ENCODE data around the gene TGM3.
"Not testable (repeated sequence)": the region's sequence is repeated elsewhere in the genome, so short reads cannot be mapped to it uniquely, and the experiment has no call there.

Gene TGM3

DNA sequence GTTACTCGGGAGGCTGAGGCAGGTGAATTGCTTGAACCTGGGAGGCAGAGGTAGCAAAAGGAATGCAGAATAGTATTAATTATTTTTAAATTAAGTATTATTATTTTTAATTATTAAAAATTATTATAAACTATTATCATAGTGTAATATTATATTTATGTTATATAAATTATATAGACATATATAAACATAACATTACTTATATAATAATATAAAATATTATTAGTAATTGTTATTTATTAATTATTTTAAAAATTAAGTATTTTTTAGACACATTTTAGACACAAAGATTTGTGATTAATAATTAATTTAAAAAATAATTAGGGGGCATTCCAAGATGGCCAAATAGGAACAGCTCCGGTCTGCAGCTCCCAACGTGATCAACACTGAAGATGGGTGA is 31.7 kb upstream of the TGM3 start:
- DNase-seq (ENCODE audit: low read depth): no peak
- no peak overlapping the region for H3K4me3 ChIP-seq (ENCODE audit: low read depth, low read length)
- in situ Hi-C loops (cut with HindIII; ENCODE audit: low sequenced_read_pairs): no loop called here
- TF ChIP-seq, protein P1, sequence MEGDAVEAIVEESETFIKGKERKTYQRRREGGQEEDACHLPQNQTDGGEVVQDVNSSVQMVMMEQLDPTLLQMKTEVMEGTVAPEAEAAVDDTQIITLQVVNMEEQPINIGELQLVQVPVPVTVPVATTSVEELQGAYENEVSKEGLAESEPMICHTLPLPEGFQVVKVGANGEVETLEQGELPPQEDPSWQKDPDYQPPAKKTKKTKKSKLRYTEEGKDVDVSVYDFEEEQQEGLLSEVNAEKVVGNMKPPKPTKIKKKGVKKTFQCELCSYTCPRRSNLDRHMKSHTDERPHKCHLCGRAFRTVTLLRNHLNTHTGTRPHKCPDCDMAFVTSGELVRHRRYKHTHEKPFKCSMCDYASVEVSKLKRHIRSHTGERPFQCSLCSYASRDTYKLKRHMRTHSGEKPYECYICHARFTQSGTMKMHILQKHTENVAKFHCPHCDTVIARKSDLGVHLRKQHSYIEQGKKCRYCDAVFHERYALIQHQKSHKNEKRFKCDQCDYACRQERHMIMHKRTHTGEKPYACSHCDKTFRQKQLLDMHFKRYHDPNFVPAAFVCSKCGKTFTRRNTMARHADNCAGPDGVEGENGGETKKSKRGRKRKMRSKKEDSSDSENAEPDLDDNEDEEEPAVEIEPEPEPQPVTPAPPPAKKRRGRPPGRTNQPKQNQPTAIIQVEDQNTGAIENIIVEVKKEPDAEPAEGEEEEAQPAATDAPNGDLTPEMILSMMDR (IDR thresholded peaks at IDR 0.05; ENCODE audit: low read depth, low read length, missing control alignments): no peak

DNA sequence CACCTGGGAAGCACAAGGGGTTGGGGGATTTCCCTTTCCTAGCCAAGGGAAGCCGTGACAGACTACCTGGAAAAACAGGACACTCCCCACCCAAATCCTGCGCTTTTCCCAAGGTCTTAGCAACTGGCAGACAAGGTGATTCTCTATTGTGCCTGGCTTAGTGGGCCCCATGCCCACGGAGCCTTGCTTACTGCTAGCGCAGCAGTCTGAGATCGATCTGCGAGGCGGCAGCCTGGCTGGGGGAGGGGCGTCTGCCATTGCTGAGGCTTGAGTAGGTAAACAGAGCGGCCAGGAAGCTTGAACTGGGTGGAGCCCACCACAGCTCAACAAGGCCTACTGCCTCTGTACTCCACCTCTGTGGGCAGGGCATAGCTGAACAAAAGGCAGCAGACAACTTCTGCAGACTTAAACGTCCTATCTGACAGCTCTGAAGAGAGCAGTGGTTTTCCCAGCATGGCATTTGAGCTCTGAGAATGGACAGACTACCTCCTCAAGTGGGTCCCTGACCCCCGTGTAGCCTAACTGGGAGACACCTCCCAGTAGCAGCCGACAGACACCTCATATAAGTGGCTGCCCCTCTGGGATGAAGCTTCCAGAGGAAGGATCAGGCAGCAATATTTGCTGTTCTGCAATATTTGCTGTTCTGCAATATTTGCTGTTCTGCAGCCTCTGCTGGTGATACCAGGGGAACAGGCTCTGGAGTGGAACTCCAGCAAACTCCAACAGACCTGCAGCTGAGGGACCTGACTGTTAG is 31.0 kb upstream of the TGM3 start:
- DNase-seq (ENCODE audit: low read depth); H3K4me3 ChIP-seq (ENCODE audit: low read depth, low read length); in situ Hi-C loops (cut with HindIII; ENCODE audit: low sequenced_read_pairs): not testable (repeated sequence)

DNA sequence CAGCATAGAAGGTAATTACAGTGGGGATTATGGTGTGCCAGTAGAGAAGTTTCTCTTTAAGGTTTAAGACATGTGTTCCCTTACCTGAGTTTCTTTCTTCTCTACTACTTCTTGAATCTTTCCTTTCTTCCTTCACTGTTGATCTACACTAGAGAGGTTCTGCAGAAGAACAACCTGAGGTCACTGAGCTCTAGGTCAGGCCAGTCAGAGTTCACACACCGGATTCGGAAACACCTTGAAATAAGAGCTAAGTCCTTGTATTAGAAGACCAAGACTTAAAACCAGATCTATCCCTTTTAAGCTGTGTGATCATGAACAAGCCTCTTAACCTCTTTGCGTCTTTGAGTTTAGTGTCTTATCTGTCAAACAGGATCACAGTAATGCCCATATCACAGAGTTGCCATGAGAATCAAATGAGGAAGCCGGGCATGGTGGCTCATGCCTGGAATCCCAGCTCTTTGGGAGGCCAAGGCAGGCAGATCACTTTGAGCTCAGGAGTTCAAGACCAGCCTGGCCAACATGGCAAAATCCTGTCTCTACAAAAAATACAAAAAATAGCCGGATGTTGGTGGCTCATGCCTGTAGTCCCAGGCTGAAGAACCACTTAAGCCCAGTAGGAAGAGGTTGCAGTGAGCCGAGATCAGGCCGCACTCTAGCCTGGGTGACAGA is 22.0 kb upstream of the TGM3 start:
- in situ Hi-C loops (cut with HindIII; ENCODE audit: low sequenced_read_pairs): no loop called here
- DNase-seq (ENCODE audit: low read depth): no peak
- H3K4me3 ChIP-seq (ENCODE audit: low read depth, low read length): no peak overlapping the region
- TF ChIP-seq, protein P1 (IDR thresholded peaks at IDR 0.05; ENCODE audit: low read depth, low read length, missing control alignments): no peak

DNA sequence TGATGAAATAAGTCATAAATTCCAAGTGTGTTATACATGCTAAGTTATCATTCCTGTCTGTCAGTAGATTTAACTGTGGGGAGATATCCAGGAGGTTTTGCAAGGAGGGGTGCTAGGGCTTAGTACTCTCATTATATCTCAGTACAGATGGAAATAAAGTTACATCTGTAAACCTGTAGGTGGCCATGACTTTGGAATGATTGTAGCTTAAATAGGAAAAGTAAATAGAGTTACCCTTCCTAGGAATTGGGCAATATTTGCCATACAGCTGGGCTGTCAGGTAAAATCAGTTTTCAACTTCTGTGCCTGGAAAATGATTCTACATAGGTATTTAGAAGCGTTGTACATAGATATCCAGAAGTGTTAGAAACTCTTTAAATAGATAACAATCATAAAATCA is 19.8 kb upstream of the TGM3 start:
- TF ChIP-seq, protein P1 (IDR thresholded peaks at IDR 0.05; ENCODE audit: low read depth, low read length, missing control alignments): no peak
- no peak overlapping the region for H3K4me3 ChIP-seq (ENCODE audit: low read depth, low read length)
- no peak for DNase-seq (ENCODE audit: low read depth)
- in situ Hi-C loops (cut with HindIII; ENCODE audit: low sequenced_read_pairs): no loop called here

DNA sequence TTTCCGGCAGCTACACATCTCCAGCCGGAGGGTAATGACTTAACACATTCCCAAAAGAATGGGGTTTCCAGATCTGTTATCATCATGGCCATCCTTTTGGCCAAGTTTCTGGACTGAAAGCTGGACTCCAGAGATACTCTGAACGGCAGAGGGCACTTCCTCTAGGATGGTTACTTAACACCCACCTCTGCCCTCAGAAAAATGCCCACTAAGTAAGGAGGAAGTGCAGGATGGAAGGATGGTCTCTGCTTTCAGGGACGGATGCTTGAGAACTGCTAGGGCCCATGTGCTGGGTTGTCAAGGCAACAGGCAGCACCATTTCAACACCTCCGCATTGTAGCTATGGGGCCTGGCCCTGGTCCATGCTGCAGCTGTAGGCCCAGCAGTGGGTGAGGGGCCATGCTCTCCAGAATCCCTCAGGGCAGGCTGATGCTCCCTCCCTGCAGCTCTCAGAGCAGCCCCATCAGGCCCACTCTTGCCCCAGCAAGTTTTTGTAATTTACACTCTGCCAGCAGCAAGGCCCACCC is 16.5 kb upstream of the TGM3 start:
- TF ChIP-seq, protein P1 (IDR thresholded peaks at IDR 0.05; ENCODE audit: low read depth, low read length, missing control alignments): no peak
- no peak overlapping the region for H3K4me3 ChIP-seq (ENCODE audit: low read depth, low read length)
- DNase-seq (ENCODE audit: low read depth): no peak
- in situ Hi-C loops (cut with HindIII; ENCODE audit: low sequenced_read_pairs): no loop called here

DNA sequence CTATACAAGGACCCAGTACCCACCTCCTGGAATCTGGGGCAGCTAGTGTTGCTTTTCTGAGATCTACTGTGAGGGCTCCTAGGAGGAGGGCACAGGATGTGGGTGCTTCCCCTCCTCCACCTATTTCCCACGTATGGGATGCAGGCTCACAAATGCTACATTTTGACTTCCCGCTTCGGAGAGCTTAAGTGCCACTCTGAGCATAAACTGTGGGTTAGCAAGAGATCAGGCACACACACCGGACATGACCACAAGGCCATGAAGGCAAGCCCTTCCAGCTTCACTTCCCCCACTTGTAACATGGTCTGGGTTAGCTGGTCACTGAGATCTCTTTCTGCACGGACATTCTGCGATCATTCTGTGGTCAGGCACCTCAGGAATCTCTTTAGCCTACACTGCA is 15.7 kb upstream of the TGM3 start:
- in situ Hi-C loops (cut with HindIII; ENCODE audit: low sequenced_read_pairs): no loop called here
- no peak for DNase-seq (ENCODE audit: low read depth)
- no peak overlapping the region for H3K4me3 ChIP-seq (ENCODE audit: low read depth, low read length)
- TF ChIP-seq, protein P1 (IDR thresholded peaks at IDR 0.05; ENCODE audit: low read depth, low read length, missing control alignments): no peak

DNA sequence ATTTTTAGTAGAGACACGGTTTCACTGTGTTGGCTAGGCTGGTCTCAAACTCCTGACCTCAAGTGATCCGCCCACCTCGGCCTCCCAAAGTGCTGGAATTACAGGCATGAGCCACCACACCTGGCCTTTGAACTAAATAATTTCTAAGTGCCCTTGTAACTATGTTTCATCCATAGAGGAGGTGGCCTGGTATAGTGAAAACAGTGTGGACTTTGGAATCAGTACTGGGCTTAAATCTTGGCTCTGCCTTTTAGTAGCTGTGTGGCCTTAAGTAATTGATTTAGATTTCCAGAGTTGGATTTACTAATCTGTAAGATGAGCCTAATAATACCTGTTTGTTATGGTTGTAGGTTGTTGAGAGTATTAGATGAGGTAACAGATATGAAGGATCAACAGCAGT is 14.2 kb upstream of the TGM3 start:
- in situ Hi-C loops (cut with HindIII; ENCODE audit: low sequenced_read_pairs): no loop called here
- H3K4me3 ChIP-seq (ENCODE audit: low read depth, low read length): no peak overlapping the region
- TF ChIP-seq, protein P1 (IDR thresholded peaks at IDR 0.05; ENCODE audit: low read depth, low read length, missing control alignments): no peak
- DNase-seq (ENCODE audit: low read depth): no peak

Data from astrocyte of the cerebellum (primary cell).